GM19397 (cell line): Measurements from ENCODE around the gene TICAM2.

Experiments
- ATAC-seq: cut with Tn5 transposase; IDR thresholded peaks from one replicate; pipeline ENCODE4 v1.9.1; 2021; ENCODE audit warnings: mild to moderate bottlenecking, moderate library complexity; ENCODE audit not compliant: unreplicated experiment

Gene TICAM2

DNA sequence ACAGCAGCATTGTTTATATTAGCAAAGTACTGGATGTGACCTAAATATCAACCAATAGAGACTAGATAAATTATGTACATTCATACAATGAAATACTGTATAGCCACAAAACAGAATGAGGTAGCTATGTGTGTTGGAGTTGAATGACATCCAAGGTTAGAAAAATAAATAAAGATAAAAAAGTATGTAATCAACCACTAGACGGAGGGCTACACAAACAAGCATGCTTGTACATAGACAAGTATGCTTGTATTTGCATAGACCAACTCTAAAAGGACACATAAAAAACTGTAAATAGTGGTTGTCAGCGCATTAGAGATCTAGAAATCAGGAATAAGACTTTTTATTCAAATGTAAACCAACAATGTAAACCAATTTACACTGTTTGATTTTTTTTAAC is 60.7 kb downstream of the TICAM2 start:
- ATAC-seq, result no peak

DNA sequence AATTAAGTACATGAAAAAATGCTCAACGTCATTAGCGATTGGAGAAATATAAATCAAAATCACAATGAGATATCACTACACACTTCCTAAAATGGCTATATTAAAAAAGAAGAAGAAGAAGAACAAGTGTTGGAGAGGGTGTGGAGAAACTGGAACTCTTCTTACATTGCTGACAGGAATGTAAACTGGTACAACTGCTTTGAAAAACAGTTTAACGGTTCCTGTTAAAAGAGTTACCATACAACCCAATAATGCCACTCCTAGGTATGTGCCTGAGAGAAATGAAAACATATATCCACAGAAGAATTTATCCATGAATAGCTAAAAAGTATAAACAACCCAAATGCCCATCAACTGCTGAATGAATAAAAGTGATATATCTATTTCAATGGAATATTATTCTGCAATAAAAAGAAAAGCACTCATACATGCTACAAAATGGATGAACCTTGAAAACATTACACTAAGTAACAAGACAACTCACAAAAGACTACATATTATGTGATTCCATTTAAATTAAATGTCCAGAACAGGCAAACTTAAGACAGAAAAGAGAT is 66.7 kb downstream of the TICAM2 start:
- ATAC-seq, result no peak

DNA sequence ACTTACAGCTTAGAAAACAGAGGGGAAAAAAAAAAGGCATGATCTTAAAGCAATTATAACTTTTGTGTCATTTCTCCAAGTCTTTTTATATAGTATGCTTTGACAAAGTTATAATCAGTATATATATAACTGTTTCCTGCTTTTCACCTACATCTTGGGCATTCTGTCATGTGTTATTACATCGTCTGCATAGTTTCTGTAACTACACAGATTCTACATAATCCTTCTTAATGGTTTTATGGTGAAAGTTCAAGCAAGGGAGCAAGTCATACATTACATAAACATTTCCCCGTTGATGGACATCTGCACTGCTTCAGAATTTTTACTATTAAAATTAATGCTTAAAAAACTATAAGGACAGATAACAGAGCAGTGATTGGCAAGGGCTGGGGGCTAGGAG is 69.8 kb downstream of the TICAM2 start:
- ATAC-seq, result no peak

DNA sequence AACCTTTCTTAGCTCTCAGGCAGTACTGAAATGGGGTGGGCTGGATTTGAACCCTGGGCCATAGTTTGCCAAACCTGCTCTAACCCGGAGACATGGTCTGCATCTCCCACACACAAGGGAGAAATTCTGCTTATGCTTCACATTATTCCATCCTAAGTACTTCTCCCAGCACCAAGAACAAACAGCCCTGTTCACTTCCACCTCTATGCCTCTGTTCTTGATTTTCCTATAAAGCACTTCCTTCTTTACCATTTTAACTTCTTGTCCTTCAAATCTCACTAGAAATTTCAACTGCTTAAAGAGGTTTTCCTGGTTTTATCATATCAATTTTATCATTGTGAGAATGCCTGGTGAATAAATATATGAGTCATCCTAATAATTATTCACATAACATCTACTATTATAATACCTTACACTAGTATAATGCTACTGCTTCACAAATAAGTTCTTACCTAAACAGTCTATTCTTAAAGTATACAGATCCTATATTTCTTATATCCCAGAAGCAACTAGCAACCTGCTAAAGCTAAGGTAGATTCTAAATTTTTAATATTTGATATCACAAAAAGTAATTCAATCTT is 70.4 kb downstream of the TICAM2 start:
- ATAC-seq, result no peak

DNA sequence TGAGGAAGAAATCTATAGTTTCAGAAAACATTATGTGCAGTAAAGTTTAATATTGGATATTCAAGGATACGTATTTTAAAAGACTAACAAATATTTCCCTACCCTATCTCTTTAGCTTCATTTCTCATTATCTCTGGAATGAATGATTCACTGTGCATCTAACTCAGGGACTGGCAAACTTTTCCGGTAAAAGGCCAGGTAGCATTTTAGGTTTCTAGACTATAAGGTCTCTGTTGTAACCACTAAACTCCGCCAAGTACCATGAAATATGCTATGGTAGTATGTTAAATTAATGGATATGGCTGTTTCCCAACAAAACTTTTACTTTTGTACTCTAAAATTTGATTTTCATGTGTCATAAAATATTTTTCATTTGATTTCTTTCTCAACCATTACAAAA is 70.9 kb downstream of the TICAM2 start:
- ATAC-seq, result no peak

DNA sequence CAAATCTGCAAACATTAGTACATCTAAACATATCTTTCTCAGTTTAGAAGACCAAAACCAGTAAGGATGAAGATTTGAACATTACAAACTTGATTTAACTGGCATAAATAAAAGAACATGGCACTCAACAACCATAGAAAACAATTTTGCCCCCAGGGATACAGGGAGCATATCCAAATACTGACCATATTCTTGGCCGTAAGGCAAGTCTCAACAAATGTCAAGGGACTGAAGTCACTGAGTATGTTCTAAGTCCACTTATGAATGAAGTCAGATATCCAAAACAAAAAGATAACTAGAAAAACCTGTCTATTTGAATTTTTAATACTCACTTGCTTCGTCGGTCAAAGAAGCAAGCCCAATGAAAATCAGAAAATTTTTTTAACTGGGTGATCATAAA is 71.9 kb downstream of the TICAM2 start:
- no peak for ATAC-seq
